Colonic mucosa (tissue), 4 donors: ENCODE data around the gene IFI27L2. TPM values are rescaled to one million over a fixed set of nuclear protein-coding genes. Genes with fewer than 3 reads are reported as not detected.

Experiments
- DNase-seq: peaks from one replicate; pipeline ENCODE4 v3.0.0-alpha.2; 2020
- H3K27ac ChIP-seq: fragments of 200-600 bp; one replicate; pipeline ENCODE4 v1.8.0; 2021
- H3K27me3 ChIP-seq: fragments of 200-600 bp; one replicate; pipeline ENCODE4 v1.8.0; 2021
- H3K36me3 ChIP-seq: fragments of 200-600 bp; one replicate; pipeline ENCODE4 v1.8.0; 2021
- H3K4me1 ChIP-seq: fragments of 200-600 bp; one replicate; pipeline ENCODE4 v1.8.0; 2021; ENCODE audit warnings: mild to moderate bottlenecking
- H3K4me3 ChIP-seq: fragments of 200-600 bp; one replicate; pipeline ENCODE4 v1.8.0; 2021
- H3K9ac ChIP-seq, 2 donors: one replicate each; pipeline ENCODE4 v1.7.0; 2013; ENCODE audit warnings: control low read depth in 2 of 2, low read depth in 2 of 2, low read length in 2 of 2
- H3K9me3 ChIP-seq: fragments of 200-600 bp; one replicate; pipeline ENCODE4 v1.8.0; 2021
- intact Hi-C: fragments of 100-400 bp; cut with DNase I; formaldehyde crosslinking; loops from one replicate; pipeline ENCODE4 v1.14.1; 2022
- total RNA-seq, 2 donors: library from RNA; stranded (reverse); fragmentation: NEBNext Ultra II Directional in 1 of 2; extraction: Animal tissue kit (Norgen Biotek cat#: 25700) in 1 of 2; gene quantifications; one replicate each; pipeline ENCODE4 v1.2.1, GENCODE V29; 2021
- TF ChIP-seq, protein P1 (sequence below): fragments of 200-600 bp; IDR thresholded peaks from one replicate; pipeline ENCODE4 v1.8.0; 2022; ENCODE audit warnings: antibody characterized with exemption, mild to moderate bottlenecking
- donor health status: healthy.
- donor health status: DM: no; HTN: no; CAD: no.
- donor health status: DM: no; HTN: no; CAD: no.

The IFI27L2 gene
- total RNA-seq, 2 donors from 2014 or later, result 27.6 to 51.4 TPM

DNA sequence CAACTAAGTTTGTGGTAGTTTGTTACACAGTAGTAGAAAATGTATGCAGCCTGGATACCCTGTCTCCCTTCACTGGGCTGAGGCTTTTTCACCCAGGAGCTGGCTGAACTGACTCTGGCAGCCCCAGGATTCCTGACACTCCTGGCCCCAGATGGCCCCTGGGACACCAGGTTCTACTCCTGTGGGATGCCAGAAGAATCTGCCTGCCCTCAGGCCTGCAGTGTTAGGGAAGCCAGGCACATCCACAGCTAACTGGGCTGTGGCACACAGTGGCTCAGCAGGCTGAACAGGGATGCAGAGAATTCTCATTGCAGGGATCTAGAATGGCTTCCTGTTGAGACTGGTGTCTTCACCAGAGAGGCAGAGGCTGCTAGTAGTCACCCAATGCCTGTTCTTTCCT is 10.3 kb downstream of the IFI27L2 start:
- DNase-seq, result no peak
- intact Hi-C loops, result no loop called here

DNA sequence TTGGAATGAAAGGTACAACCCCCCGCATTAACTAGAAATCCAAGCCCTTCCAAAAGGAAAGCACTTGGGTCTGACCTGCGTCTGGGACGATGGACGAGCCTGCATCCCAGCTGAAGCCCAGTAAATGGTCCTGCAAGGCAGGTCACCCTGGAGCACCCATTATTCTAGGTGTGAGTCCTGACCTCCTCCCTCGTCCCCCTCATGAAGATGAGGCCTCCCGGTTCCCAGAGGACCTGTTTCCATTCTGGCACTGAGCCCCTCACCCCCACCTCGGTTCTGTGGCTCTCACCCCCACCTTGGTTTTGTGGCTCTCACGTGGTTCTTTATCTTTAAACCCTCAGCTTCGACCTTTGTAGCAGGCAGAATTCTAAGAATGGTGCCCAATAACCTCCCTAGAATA is 11.5 kb downstream of the IFI27L2 start:
- intact Hi-C loops, result no loop called here
- Histone ChIP-seq H3K9me3 (no peaks in the 10 kb centered on the region), H3K36me3 (no peaks in the 10 kb centered on the region), H3K27me3 (no peaks in the 10 kb centered on the region), H3K4me1 (no peaks in the 10 kb centered on the region), H3K4me3 (no peak overlapping the region), H3K27ac (no peak overlapping the region), H3K9ac (no peak overlapping the region)
- DNase-seq, result no peak
- TF ChIP-seq, protein P1, sequence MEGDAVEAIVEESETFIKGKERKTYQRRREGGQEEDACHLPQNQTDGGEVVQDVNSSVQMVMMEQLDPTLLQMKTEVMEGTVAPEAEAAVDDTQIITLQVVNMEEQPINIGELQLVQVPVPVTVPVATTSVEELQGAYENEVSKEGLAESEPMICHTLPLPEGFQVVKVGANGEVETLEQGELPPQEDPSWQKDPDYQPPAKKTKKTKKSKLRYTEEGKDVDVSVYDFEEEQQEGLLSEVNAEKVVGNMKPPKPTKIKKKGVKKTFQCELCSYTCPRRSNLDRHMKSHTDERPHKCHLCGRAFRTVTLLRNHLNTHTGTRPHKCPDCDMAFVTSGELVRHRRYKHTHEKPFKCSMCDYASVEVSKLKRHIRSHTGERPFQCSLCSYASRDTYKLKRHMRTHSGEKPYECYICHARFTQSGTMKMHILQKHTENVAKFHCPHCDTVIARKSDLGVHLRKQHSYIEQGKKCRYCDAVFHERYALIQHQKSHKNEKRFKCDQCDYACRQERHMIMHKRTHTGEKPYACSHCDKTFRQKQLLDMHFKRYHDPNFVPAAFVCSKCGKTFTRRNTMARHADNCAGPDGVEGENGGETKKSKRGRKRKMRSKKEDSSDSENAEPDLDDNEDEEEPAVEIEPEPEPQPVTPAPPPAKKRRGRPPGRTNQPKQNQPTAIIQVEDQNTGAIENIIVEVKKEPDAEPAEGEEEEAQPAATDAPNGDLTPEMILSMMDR, result no peak

More for the DNA sequence above, 10.3 kb downstream of the IFI27L2 start:
- no peak overlapping the region for H3K4me3 ChIP-seq
- H3K27ac ChIP-seq, result no peak overlapping the region
- TF ChIP-seq, protein P1, result no peak
- no peaks in the 10 kb centered on the region for H3K9me3 ChIP-seq
- no peaks in the 10 kb centered on the region for H3K27me3 ChIP-seq
- no peaks in the 10 kb centered on the region for H3K36me3 ChIP-seq
- H3K9ac ChIP-seq, result no peak overlapping the region
- H3K4me1 ChIP-seq, result no peaks in the 10 kb centered on the region

DNA sequence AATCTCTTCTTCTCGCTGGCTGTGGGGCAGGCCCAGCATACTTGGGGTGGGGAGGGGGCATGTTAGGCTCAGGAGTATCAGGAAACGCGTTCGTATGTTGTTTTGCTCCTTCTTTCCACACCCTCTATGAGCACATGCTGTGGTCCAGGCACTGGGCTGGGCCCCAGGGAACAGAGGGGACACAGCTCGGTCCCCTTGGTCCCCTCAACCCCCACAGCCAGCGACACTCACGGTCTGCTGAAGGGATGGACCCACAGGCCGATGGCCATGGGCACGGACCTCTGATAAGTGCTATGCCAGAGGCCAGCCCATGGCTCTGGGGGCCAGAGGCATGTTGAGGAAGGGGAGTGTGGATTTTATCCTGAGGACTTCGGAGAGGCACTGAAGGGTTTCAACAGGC is 12.7 kb downstream of the IFI27L2 start:
- Histone ChIP-seq H3K9me3 (no peaks in the 10 kb centered on the region), H3K27ac (no peak overlapping the region), H3K36me3 (no peaks in the 10 kb centered on the region), H3K4me3 (no peak overlapping the region), H3K4me1 (no peaks in the 10 kb centered on the region), H3K27me3 (no peaks in the 10 kb centered on the region), H3K9ac (no peak overlapping the region)
- TF ChIP-seq, protein P1, result no peak
- DNase-seq, result no peak
- intact Hi-C loops, result no loop called here

DNA sequence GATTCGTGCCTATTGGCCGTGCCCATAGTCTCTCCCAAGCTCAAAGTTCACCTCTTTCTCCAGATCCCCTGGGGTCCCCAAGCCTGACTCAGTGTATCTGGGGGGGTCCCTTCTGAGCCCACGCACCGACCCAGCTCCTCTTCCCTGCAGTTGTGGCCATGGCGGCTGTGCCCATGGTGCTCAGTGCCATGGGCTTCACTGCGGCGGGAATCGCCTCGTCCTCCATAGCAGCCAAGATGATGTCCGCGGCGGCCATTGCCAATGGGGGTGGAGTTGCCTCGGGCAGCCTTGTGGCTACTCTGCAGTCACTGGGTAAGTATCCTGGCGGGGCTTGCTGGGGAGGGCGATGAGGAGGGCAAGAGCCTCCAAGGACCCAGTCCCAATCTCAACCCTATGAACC is 13.8 kb downstream of the IFI27L2 start:
- Histone ChIP-seq H3K9ac (no peak overlapping the region), H3K27me3 (no peaks in the 10 kb centered on the region), H3K4me1 (no peaks in the 10 kb centered on the region), H3K27ac (no peak overlapping the region), H3K4me3 (no peak overlapping the region), H3K36me3 (no peaks in the 10 kb centered on the region), H3K9me3 (no peaks in the 10 kb centered on the region)
- TF ChIP-seq, protein P1, result no peak
- no peak for DNase-seq
- intact Hi-C loops, result no loop called here

DNA sequence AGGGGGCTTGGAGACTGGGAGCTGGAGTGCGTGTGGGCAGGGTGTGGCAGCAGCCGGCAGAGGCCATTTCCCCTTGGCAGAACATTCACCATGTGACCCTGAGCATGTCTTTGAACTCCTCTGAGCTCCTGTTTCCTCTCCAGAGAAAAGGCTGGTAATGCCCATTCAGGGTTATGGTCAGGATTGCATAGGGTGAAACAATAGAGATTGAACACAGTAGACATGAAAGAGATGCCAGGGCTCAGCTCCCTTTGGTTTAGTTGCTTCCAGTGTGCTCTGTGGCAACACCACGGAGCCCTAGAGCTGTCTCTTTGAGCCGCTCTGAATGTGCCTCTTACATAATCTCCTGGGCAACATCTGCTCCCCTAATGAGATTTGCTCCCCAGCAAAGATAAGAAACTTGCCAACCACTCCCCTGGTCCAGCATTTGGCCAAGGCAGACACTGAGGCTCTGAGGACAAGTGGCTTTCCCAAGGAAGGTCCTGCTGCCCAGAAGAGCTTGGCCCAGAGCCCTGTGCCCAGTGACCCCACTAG is 14.3 kb downstream of the IFI27L2 start:
- intact Hi-C loops, result no loop called here
- H3K4me3 ChIP-seq, result no peak overlapping the region
- no peaks in the 10 kb centered on the region for H3K36me3 ChIP-seq
- no peaks in the 10 kb centered on the region for H3K4me1 ChIP-seq
- H3K9ac ChIP-seq, result peak overlapping the region in 1 of 2 donors; percentile 52
- peak; percentile 52 for DNase-seq
- H3K27ac ChIP-seq, result no peak overlapping the region
- TF ChIP-seq, protein P1, result no peak
- no peaks in the 10 kb centered on the region for H3K9me3 ChIP-seq
- H3K27me3 ChIP-seq, result no peaks in the 10 kb centered on the region
